ENCODE measurements around the gene BLOC1S3.

The BLOC1S3 gene

GRCh38 chr19:45180936-45181335 lies 2.4 kb downstream of the BLOC1S3 start:
- DNase-seq (ENCODE audit: low read depth in 2 of 3, low spot score in 1 of 3) = no peak

- DNase-seq (ENCODE audit: low read depth in 2 of 3, low spot score in 1 of 3) = no peak
Observed at GRCh38 chr19:45182758-45183157, 4.2 kb downstream of the BLOC1S3 start.

- DNase-seq (ENCODE audit: low read depth in 2 of 3, low spot score in 1 of 3) = no peak
Observed at GRCh38 chr19:45184115-45184514, 5.5 kb downstream of the BLOC1S3 start.

- DNase-seq (ENCODE audit: low read depth in 2 of 3, low spot score in 1 of 3) = no peak
Observed at GRCh38 chr19:45186509-45187334, 8.1 kb downstream of the BLOC1S3 start.

GRCh38 chr19:45187421-45188100 lies 9.0 kb downstream of the BLOC1S3 start:
- no peak for DNase-seq (ENCODE audit: low read depth in 2 of 3, low spot score in 1 of 3)

- DNase-seq (ENCODE audit: low read depth in 2 of 3, low spot score in 1 of 3) = no peak
Observed at GRCh38 chr19:45189971-45190370, 11.4 kb downstream of the BLOC1S3 start.

GRCh38 chr19:45191375-45191774 lies 12.8 kb downstream of the BLOC1S3 start:
- no peak for DNase-seq (ENCODE audit: low read depth in 2 of 3, low spot score in 1 of 3)

- DNase-seq (ENCODE audit: low read depth in 2 of 3, low spot score in 1 of 3) = no peak
Observed at GRCh38 chr19:45195764-45196163, 17.2 kb downstream of the BLOC1S3 start.

- no peak for DNase-seq (ENCODE audit: low read depth in 2 of 3, low spot score in 1 of 3)
Observed at GRCh38 chr19:45200568-45200967, 22.0 kb downstream of the BLOC1S3 start.

- no peak for DNase-seq (ENCODE audit: low read depth in 2 of 3, low spot score in 1 of 3)
Observed at GRCh38 chr19:45202637-45203036, 24.1 kb downstream of the BLOC1S3 start.

GRCh38 chr19:45205810-45206209 lies 27.2 kb downstream of the BLOC1S3 start:
- DNase-seq (ENCODE audit: low read depth in 2 of 3, low spot score in 1 of 3) = no peak

- DNase-seq (ENCODE audit: low read depth in 2 of 3, low spot score in 1 of 3) = no peak
Observed at GRCh38 chr19:45206328-45206727, 27.7 kb downstream of the BLOC1S3 start.

- no peak for DNase-seq (ENCODE audit: low read depth in 2 of 3, low spot score in 1 of 3)
Observed at GRCh38 chr19:45211751-45212381, 33.3 kb downstream of the BLOC1S3 start.

- no peak for DNase-seq (ENCODE audit: low read depth in 2 of 3, low spot score in 1 of 3)
Observed at GRCh38 chr19:45213031-45213430, 34.4 kb downstream of the BLOC1S3 start.

- DNase-seq (ENCODE audit: low read depth in 2 of 3, low spot score in 1 of 3) = no peak
Observed at GRCh38 chr19:45215391-45216191, 37.0 kb downstream of the BLOC1S3 start.

- DNase-seq (ENCODE audit: low read depth in 2 of 3, low spot score in 1 of 3) = no peak
Observed at GRCh38 chr19:45216667-45217066, 38.1 kb downstream of the BLOC1S3 start.

- DNase-seq (ENCODE audit: low read depth in 2 of 3, low spot score in 1 of 3) = no peak
Observed at GRCh38 chr19:45217193-45217956, 38.8 kb downstream of the BLOC1S3 start.

GRCh38 chr19:45217957-45218334 lies 39.4 kb downstream of the BLOC1S3 start:
- DNase-seq (ENCODE audit: low read depth in 2 of 3, low spot score in 1 of 3) = no peak

GRCh38 chr19:45218426-45218825 lies 39.8 kb downstream of the BLOC1S3 start:
- no peak for DNase-seq (ENCODE audit: low read depth in 2 of 3, low spot score in 1 of 3)

GRCh38 chr19:45218911-45219743 lies 40.5 kb downstream of the BLOC1S3 start:
- DNase-seq (ENCODE audit: low read depth in 2 of 3, low spot score in 1 of 3) = no peak

Data from stimulated activated CD4-positive, alpha-beta T cell treated with anti-CD3 and anti-CD28 coated beads, Interleukin-12 subunit alpha, Interleukin-12 subunit beta, amount 100 ng/mL, for 48 hours (primary cell).